GM15510 (cell line): ENCODE data around the gene IFT88.

Experiments used
- POLR2A ChIP-seq: IDR thresholded peaks from 3 replicates; pipeline ENCODE4 v1.6.1; 2011; ENCODE audit warnings: borderline replicate concordance; ENCODE audit not compliant: insufficient read length; ENCODE audit errors: extremely low read depth

The IFT88 gene

GRCh38 chr13:20582026-20582425, 15.1 kb downstream of the IFT88 start:
- no peak for TF ChIP-seq POLR2A

GRCh38 chr13:20583803-20584293, 16.9 kb downstream of the IFT88 start:
- no peak for TF ChIP-seq POLR2A

- no peak for TF ChIP-seq POLR2A
Observed at GRCh38 chr13:20585371-20585770, 18.4 kb downstream of the IFT88 start.

GRCh38 chr13:20588529-20589110, 21.7 kb downstream of the IFT88 start:
- TF ChIP-seq POLR2A = no peak

GRCh38 chr13:20590561-20590960, 23.6 kb downstream of the IFT88 start:
- TF ChIP-seq POLR2A = no peak

- no peak for TF ChIP-seq POLR2A
Observed at GRCh38 chr13:20592606-20593005, 25.6 kb downstream of the IFT88 start.

GRCh38 chr13:20594280-20594679, 27.3 kb downstream of the IFT88 start:
- no peak for TF ChIP-seq POLR2A

GRCh38 chr13:20607015-20607414, 40.1 kb downstream of the IFT88 start:
- no peak for TF ChIP-seq POLR2A

- TF ChIP-seq POLR2A = no peak
Observed at GRCh38 chr13:20608438-20609020, 41.6 kb downstream of the IFT88 start.

GRCh38 chr13:20609145-20609544, 42.2 kb downstream of the IFT88 start:
- TF ChIP-seq POLR2A = no peak

- no peak for TF ChIP-seq POLR2A
Observed at GRCh38 chr13:20610006-20610405, 43.0 kb downstream of the IFT88 start.

GRCh38 chr13:20616059-20616797, 49.3 kb downstream of the IFT88 start:
- TF ChIP-seq POLR2A = no peak

GRCh38 chr13:20623000-20623399, 56.0 kb downstream of the IFT88 start:
- TF ChIP-seq POLR2A = no peak

GRCh38 chr13:20624213-20624612, 57.3 kb downstream of the IFT88 start:
- no peak for TF ChIP-seq POLR2A

- no peak for TF ChIP-seq POLR2A
Observed at GRCh38 chr13:20633802-20634201, 66.8 kb downstream of the IFT88 start.

GRCh38 chr13:20636079-20636478, 69.1 kb downstream of the IFT88 start:
- no peak for TF ChIP-seq POLR2A
